HuH-7 (cell line): ENCODE data around the gene SRGAP3.

Experiments used
- DNase-seq: peaks from one replicate; pipeline ENCODE4 v3.0.0; 2011; ENCODE audit warnings: low spot score

Gene SRGAP3

GRCh38 chr3:9143184-9143583 lies 106.3 kb downstream of the SRGAP3 start:
- no peak for DNase-seq

- no peak for DNase-seq
Measured at GRCh38 chr3:9142362-9142761, 107.1 kb downstream of the SRGAP3 start.

GRCh38 chr3:9141928-9142289 lies 107.5 kb downstream of the SRGAP3 start:
- DNase-seq: no peak

GRCh38 chr3:9139366-9139765 lies 110.1 kb downstream of the SRGAP3 start:
- DNase-seq: no peak

- DNase-seq: no peak
Measured at GRCh38 chr3:9137676-9138075, 111.8 kb downstream of the SRGAP3 start.

- DNase-seq: no peak
Measured at GRCh38 chr3:9136746-9137465, 112.5 kb downstream of the SRGAP3 start.

GRCh38 chr3:9135930-9136525 lies 113.4 kb downstream of the SRGAP3 start:
- DNase-seq: no peak

- no peak for DNase-seq
Measured at GRCh38 chr3:9135526-9135925, 113.9 kb downstream of the SRGAP3 start.

- DNase-seq: no peak
Measured at GRCh38 chr3:9133656-9134055, 115.8 kb downstream of the SRGAP3 start.

- no peak for DNase-seq
Measured at GRCh38 chr3:9130345-9131305, 118.8 kb downstream of the SRGAP3 start.

- no peak for DNase-seq
Measured at GRCh38 chr3:9129365-9129764, 120.1 kb downstream of the SRGAP3 start.

- DNase-seq: no peak
Measured at GRCh38 chr3:9125278-9125951, 124.0 kb downstream of the SRGAP3 start.

- DNase-seq: no peak
Measured at GRCh38 chr3:9124730-9125129, 124.7 kb downstream of the SRGAP3 start.

- no peak for DNase-seq
Measured at GRCh38 chr3:9123840-9124239, 125.6 kb downstream of the SRGAP3 start.

- DNase-seq: no peak
Measured at GRCh38 chr3:9122732-9123364, 126.6 kb downstream of the SRGAP3 start.

GRCh38 chr3:9121366-9122001 lies 128.0 kb downstream of the SRGAP3 start:
- DNase-seq: no peak

- DNase-seq: no peak
Measured at GRCh38 chr3:9119331-9119730, 130.1 kb downstream of the SRGAP3 start.

GRCh38 chr3:9118222-9118621 lies 131.2 kb downstream of the SRGAP3 start:
- no peak for DNase-seq

GRCh38 chr3:9117220-9117619 lies 132.2 kb downstream of the SRGAP3 start:
- no peak for DNase-seq

GRCh38 chr3:9116336-9116735 lies 133.1 kb downstream of the SRGAP3 start:
- DNase-seq: no peak

- DNase-seq: no peak
Measured at GRCh38 chr3:9115336-9115735, 134.1 kb downstream of the SRGAP3 start.
